ENCODE data around the gene DOCK8.
"Not testable (repeated sequence)": the region's sequence is repeated elsewhere in the genome, so short reads cannot be mapped to it uniquely, and the experiment has no call there.

Gene DOCK8

GRCh38 chr9:228929-229695 lies 14.4 kb downstream of the DOCK8 start (continued):
- TF ChIP-seq CREB5 (CRISPR knock-in tag; IDR thresholded peaks at IDR 0.05; ENCODE audit: low read depth) (no peak), OSR1 (CRISPR knock-in tag; IDR thresholded peaks at IDR 0.05) (no peak), ZNF70 (CRISPR knock-in tag; IDR thresholded peaks at IDR 0.05) (no peak)

- ATAC-seq, result not testable (repeated sequence)
Observed at GRCh38 chr9:231625-232024, 17.0 kb downstream of the DOCK8 start.

- not testable (repeated sequence) for ATAC-seq
Observed at GRCh38 chr9:233708-234107, 19.0 kb downstream of the DOCK8 start.

GRCh38 chr9:237141-237857 lies 22.6 kb downstream of the DOCK8 start:
- ATAC-seq, result no peak
- no peak for TF ChIP-seq OSR1 (CRISPR knock-in tag; IDR thresholded peaks at IDR 0.05)
- no peak for TF ChIP-seq TOX (CRISPR knock-in tag; IDR thresholded peaks at IDR 0.05; ENCODE audit: borderline replicate concordance)
- no peak for TF ChIP-seq ARNTL (CRISPR knock-in tag; IDR thresholded peaks at IDR 0.05; ENCODE audit: borderline replicate concordance, low read depth)
- TF ChIP-seq SNAI2 (CRISPR knock-in tag; IDR thresholded peaks at IDR 0.05), result no peak
- no peak for TF ChIP-seq CREB5 (CRISPR knock-in tag; IDR thresholded peaks at IDR 0.05; ENCODE audit: low read depth)
- TF ChIP-seq ZC3H10 (CRISPR knock-in tag; IDR thresholded peaks at IDR 0.05), result no peak
- no peak for TF ChIP-seq POU6F1 (CRISPR knock-in tag; IDR thresholded peaks at IDR 0.05; ENCODE audit: borderline replicate concordance, low read depth)
- no peak for TF ChIP-seq TCF4 (CRISPR knock-in tag; IDR thresholded peaks at IDR 0.05; ENCODE audit: borderline replicate concordance)
- TF ChIP-seq ZNF8 (CRISPR knock-in tag; IDR thresholded peaks at IDR 0.05), result no peak

GRCh38 chr9:237858-238345 lies 23.2 kb downstream of the DOCK8 start:
- no peak for TF ChIP-seq RARB (CRISPR knock-in tag; IDR thresholded peaks at IDR 0.05)
- no peak for TF ChIP-seq GLIS3 (CRISPR knock-in tag; IDR thresholded peaks at IDR 0.05)
- no peak for TF ChIP-seq TOX (CRISPR knock-in tag; IDR thresholded peaks at IDR 0.05; ENCODE audit: borderline replicate concordance)
- no peak for TF ChIP-seq ZNF8 (CRISPR knock-in tag; IDR thresholded peaks at IDR 0.05)
- no peak for TF ChIP-seq TCF4 (CRISPR knock-in tag; IDR thresholded peaks at IDR 0.05; ENCODE audit: borderline replicate concordance)
- no peak for TF ChIP-seq ARNTL (CRISPR knock-in tag; IDR thresholded peaks at IDR 0.05; ENCODE audit: borderline replicate concordance, low read depth)
- TF ChIP-seq POU6F1 (CRISPR knock-in tag; IDR thresholded peaks at IDR 0.05; ENCODE audit: borderline replicate concordance, low read depth), result no peak
- TF ChIP-seq OSR1 (CRISPR knock-in tag; IDR thresholded peaks at IDR 0.05), result no peak
- TF ChIP-seq ISL1 (CRISPR knock-in tag; IDR thresholded peaks at IDR 0.05), result no peak
- no peak for TF ChIP-seq CSDC2 (CRISPR knock-in tag; IDR thresholded peaks at IDR 0.05)
- no peak for TF ChIP-seq BACH2 (CRISPR knock-in tag; IDR thresholded peaks at IDR 0.05; ENCODE audit: borderline replicate concordance)
- no peak for ATAC-seq

- no peak for ATAC-seq
- TF ChIP-seq ZNF8 (CRISPR knock-in tag; IDR thresholded peaks at IDR 0.05) (no peak), SNAI2 (CRISPR knock-in tag; IDR thresholded peaks at IDR 0.05) (no peak), ISL1 (CRISPR knock-in tag; IDR thresholded peaks at IDR 0.05) (no peak), PATZ1 (CRISPR knock-in tag; IDR thresholded peaks at IDR 0.05; ENCODE audit: borderline replicate concordance) (no peak), BACH2 (CRISPR knock-in tag; IDR thresholded peaks at IDR 0.05; ENCODE audit: borderline replicate concordance) (no peak), CSRNP3 (CRISPR knock-in tag; IDR thresholded peaks at IDR 0.05) (no peak), RARB (CRISPR knock-in tag; IDR thresholded peaks at IDR 0.05) (no peak), POU6F1 (CRISPR knock-in tag; IDR thresholded peaks at IDR 0.05; ENCODE audit: borderline replicate concordance, low read depth) (no peak), CSDC2 (CRISPR knock-in tag; IDR thresholded peaks at IDR 0.05) (no peak)
Observed at GRCh38 chr9:242461-243080, 27.9 kb downstream of the DOCK8 start.

Measured in SK-N-SH treated with all-trans-retinoic acid at 6 μM for 48 hours (cell line).